ENCODE measurements around the gene TFB2M. TPM values are rescaled to one million over a fixed set of nuclear protein-coding genes. Genes with fewer than 3 reads are reported as not detected.

TFB2M gene
- total RNA-seq, 2 experiments from 2014 or later: 8.0 to 9.0 TPM

DNA sequence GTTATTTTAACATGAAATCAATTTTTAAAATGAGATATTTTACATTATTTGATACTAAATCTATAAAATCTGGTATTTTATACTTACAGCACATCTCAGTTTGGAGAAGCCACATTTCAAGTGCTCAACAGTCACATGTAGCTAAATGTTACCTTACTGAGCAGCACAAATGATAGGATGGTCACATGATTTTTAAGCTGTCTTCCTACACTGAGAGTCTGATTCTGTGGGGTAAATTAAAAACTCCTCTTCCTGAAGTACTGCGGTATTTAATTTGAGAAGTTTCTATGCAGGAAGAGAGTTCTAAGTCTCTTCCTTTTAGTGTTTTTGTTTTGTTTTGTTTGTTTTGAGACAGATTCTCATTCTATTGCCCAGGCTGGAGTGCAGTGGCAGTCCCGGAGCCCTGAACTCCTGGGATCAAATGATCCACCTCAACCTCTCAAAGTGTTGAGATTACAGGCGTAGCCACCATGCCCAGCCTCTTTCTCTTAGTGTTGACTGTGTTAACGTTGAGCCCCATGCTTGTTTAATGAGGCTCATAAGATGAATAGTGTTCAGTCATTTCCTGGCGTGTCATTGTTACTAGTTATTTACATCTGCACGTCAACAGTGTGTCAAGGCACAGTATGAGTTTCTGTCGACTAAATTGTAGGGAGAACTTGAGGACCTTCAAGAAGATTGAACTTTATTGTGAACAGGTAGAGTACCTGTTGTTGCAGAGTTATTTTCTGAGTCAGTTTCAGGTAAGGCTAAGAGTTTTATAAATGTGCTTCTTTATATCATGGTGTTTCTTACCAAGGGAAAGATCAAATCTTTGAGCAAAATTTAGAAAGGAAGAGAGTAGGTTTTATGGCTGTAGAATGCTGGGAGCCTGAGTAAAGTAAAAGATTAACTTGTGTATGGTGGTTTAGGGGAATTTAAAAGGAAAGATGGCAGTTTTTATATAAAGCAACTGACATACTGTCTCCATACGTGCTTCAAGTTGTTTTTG lies 3.5 kb upstream of the TFB2M start:
- Mint-ChIP-seq H3K36me3 (ENCODE audit: low read depth) (peaks cover 38% of the 10 kb centered on the region), H3K4me3 (peak overlapping the region; percentile 89), H3K27ac (peak overlapping the region; percentile 96), H3K27me3 (no peaks in the 10 kb centered on the region), H3K9me3 (peaks cover 2% of the 10 kb centered on the region), H3K4me1 (ENCODE audit: low read depth) (peaks cover 71% of the 10 kb centered on the region)
- Histone ChIP-seq H3K9me3 (ENCODE audit: control insufficient read depth in 1 of 2, insufficient read depth in 1 of 2, low read length in 2 of 2) (no peaks in the 10 kb centered on the region), H3K27me3 (ENCODE audit: control insufficient read depth in 1 of 2, insufficient read depth in 2 of 2, low read length in 2 of 2) (no peaks in the 10 kb centered on the region), H3K4me1 (ENCODE audit: insufficient read depth, low read length) (peaks cover 59% of the 10 kb centered on the region), H3K27ac (ENCODE audit: low read depth in 1 of 2, low read length in 2 of 2) (peak overlapping the region; percentile 67 to 82), H3K36me3 (ENCODE audit: insufficient read depth, low read length) (no peaks in the 10 kb centered on the region), H3K4me3 (ENCODE audit: low read length) (peak overlapping the region; percentile 42)
- ChIA-PET CTCF (no interaction called here), POLR2A (interaction anchor here (0.9 to 2.7 kb wide), 3 partner anchors 10 to 48 kb away, joined by 3 to 11 read pairs (median 5); no protein-coding TSS in a partner anchor)
- DNase-seq (peak in 10 of 14 experiments; percentile 7 to 77 (median 22)), ATAC-seq (ENCODE audit: poor library complexity) (peak; percentile 60)
- TF ChIP-seq CTCF (IDR thresholded peaks at IDR 0.05): no peak
- intact Hi-C loops (cut with DNase I, micrococcal nuclease): loop anchor here (2.0 to 10.0 kb wide), 10 partner anchors 33 to 1915 kb away; partner anchors contain the start of genes SMYD3 (in 2 of the 2), AHCTF1 (in 1 of the 2), DESI2 (in 1 of the 2) and ZNF669 (in 1 of the 2)

- Mint-ChIP-seq H3K27me3 (no peaks in the 10 kb centered on the region), H3K4me1 (ENCODE audit: low read depth) (peaks cover 67% of the 10 kb centered on the region), H3K27ac (peak overlapping the region; percentile 96), H3K4me3 (peak overlapping the region; percentile 97), H3K9me3 (peaks cover 2% of the 10 kb centered on the region), H3K36me3 (ENCODE audit: low read depth) (peaks cover 40% of the 10 kb centered on the region)
- no peak for TF ChIP-seq CTCF (IDR thresholded peaks at IDR 0.05)
- CTCF ChIA-PET: interaction anchor here (0.7 to 1.2 kb wide), 4 partner anchors 8 to 222 kb away, joined by 3 to 5 read pairs (median 3); partner anchors contain the start of gene SMYD3
- Histone ChIP-seq H3K36me3 (ENCODE audit: insufficient read depth, low read length) (peaks cover under 1% of the 10 kb centered on the region), H3K4me1 (ENCODE audit: insufficient read depth, low read length) (peaks cover 53% of the 10 kb centered on the region), H3K4me3 (ENCODE audit: low read length) (peak overlapping the region; percentile 92), H3K27ac (ENCODE audit: low read depth in 1 of 2, low read length in 2 of 2) (peak overlapping the region in 1 of 2 donors; percentile 82), H3K9me3 (ENCODE audit: control insufficient read depth in 1 of 2, insufficient read depth in 1 of 2, low read length in 2 of 2) (no peaks in the 10 kb centered on the region), H3K27me3 (ENCODE audit: control insufficient read depth in 1 of 2, insufficient read depth in 2 of 2, low read length in 2 of 2) (no peaks in the 10 kb centered on the region)
- intact Hi-C loops (cut with DNase I, micrococcal nuclease): loop anchor here (2.0 to 10.0 kb wide), 9 partner anchors 35 to 1913 kb away; partner anchors contain the start of genes SMYD3 (in 2 of the 2), AHCTF1 (in 1 of the 2), DESI2 (in 1 of the 2) and ZNF669 (in 1 of the 2)
- DNase-seq (no peak), ATAC-seq (ENCODE audit: poor library complexity) (no peak)
- POLR2A ChIA-PET: interaction anchor here (0.7 to 2.0 kb wide), 3 partner anchors 11 to 62 kb away, joined by 3 to 11 read pairs (median 7); no protein-coding TSS in a partner anchor
Observed at GRCh38 chr1:246567646-246568235, 1.7 kb upstream of the TFB2M start.
